Fibroblast of mammary gland (primary cell): ENCODE measurements around the gene SUPT20HL1.

ENCODE experiments used
- DNase-seq: peaks from one replicate; pipeline ENCODE4 v3.0.0-alpha.2; 2010; ENCODE audit warnings: low read depth
- H3K4me3 ChIP-seq: 2 replicates; pipeline ENCODE4 v1.5.1; 2011; ENCODE audit warnings: low read depth, mild to moderate bottlenecking, low read length, moderate library complexity; ENCODE audit not compliant: control insufficient read depth
- CTCF ChIP-seq: conservative IDR thresholded peaks from 2 replicates; pipeline ENCODE4 v1.5.1; 2011; ENCODE audit warnings: low read depth, low read length, inconsistent platforms; ENCODE audit not compliant: control insufficient read depth, insufficient read depth

The SUPT20HL1 gene

GRCh38 chrX:24399550-24399949 is 39.1 kb downstream of the SUPT20HL1 start:
- no peak overlapping the region for H3K4me3 ChIP-seq
- TF ChIP-seq CTCF = no peak
- no peak for DNase-seq

GRCh38 chrX:24405959-24406358 is 45.5 kb downstream of the SUPT20HL1 start:
- H3K4me3 ChIP-seq = no peak overlapping the region
- TF ChIP-seq CTCF = no peak
- no peak for DNase-seq
